ENCODE data around the gene RNASEH2B. TPM values are rescaled to one million over a fixed set of nuclear protein-coding genes. Genes with fewer than 3 reads are reported as not detected.

The RNASEH2B gene
- total RNA-seq, 1 experiment from 2014 or later: 60.2 TPM

DNA sequence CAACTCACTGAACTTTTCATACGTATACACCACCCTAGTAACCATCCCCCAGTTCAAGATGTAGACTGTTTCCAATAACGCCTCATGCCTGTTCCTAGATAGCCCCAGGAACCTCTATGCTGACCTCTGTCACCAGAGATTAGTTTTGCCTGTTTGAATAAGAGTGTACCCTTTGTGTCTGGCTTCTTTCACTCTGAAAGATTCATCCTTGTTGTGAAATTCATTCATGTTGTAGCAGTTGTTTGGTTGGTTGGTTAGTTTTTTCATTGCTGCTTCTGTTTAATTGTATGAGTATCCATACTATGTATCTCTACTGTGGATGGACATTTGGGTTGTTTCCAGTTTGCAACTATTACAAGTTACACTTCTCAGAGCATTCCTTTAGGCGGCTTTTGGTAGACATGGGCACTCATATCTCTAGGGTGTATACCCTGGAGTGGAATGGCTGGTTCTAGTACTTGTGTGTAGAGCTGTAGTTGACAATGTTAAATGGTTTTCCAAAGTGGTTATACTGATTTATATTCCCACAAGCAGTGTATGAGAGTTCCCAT lies 1.6 kb downstream of the RNASEH2B start:
- H3K4me3 Mint-ChIP-seq (ENCODE audit: unreplicated experiment): peak overlapping the region; percentile 82
- H3K4me1 ChIP-seq: peaks cover 13% of the 10 kb centered on the region
- no peaks in the 10 kb centered on the region for H3K27me3 Mint-ChIP-seq (ENCODE audit: insufficient read depth, unreplicated experiment)
- peak in 1 of 2 experiments; percentile 11 for DNase-seq
- no TSS peak for BruUV-seq (replicated peaks)
- no peaks in the 10 kb centered on the region for H3K36me3 ChIP-seq (ENCODE audit: control insufficient read depth, insufficient read depth, low read length)
- ChIA-PET POLR2A (no interaction called here), CTCF (interaction anchor here (1.2 to 1.7 kb wide), 4 partner anchors 95 to 935 kb away, joined by 3 to 9 read pairs (median 4); no protein-coding TSS in a partner anchor)
- H3K4me3 ChIP-seq (ENCODE audit: low read depth, low read length): peak overlapping the region; percentile 94
- TF ChIP-seq, protein P1, sequence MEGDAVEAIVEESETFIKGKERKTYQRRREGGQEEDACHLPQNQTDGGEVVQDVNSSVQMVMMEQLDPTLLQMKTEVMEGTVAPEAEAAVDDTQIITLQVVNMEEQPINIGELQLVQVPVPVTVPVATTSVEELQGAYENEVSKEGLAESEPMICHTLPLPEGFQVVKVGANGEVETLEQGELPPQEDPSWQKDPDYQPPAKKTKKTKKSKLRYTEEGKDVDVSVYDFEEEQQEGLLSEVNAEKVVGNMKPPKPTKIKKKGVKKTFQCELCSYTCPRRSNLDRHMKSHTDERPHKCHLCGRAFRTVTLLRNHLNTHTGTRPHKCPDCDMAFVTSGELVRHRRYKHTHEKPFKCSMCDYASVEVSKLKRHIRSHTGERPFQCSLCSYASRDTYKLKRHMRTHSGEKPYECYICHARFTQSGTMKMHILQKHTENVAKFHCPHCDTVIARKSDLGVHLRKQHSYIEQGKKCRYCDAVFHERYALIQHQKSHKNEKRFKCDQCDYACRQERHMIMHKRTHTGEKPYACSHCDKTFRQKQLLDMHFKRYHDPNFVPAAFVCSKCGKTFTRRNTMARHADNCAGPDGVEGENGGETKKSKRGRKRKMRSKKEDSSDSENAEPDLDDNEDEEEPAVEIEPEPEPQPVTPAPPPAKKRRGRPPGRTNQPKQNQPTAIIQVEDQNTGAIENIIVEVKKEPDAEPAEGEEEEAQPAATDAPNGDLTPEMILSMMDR (IDR thresholded peaks at IDR 0.05; ENCODE audit: insufficient read depth in 1 of 2, low read depth in 1 of 2, low read length in 1 of 2, severe bottlenecking in 1 of 2, unreplicated experiment in 1 of 2): no peak
- intact Hi-C loops (cut with micrococcal nuclease; ENCODE audit: unreplicated experiment): loop anchor here (5.0 to 10.0 kb wide), 2 partner anchors 379 to 526 kb away; no protein-coding TSS in a partner anchor
- H3K27me3 ChIP-seq (replicated peaks; ENCODE audit: control insufficient read depth, insufficient read depth, low read length): no peaks in the 10 kb centered on the region
- H3K27ac Mint-ChIP-seq (ENCODE audit: unreplicated experiment): peak overlapping the region; percentile 82
- H3K36me3 Mint-ChIP-seq (ENCODE audit: insufficient read depth, unreplicated experiment): no peaks in the 10 kb centered on the region
- H3K9me3 Mint-ChIP-seq (ENCODE audit: unreplicated experiment): no peaks in the 10 kb centered on the region
- peaks cover 25% of the 10 kb centered on the region for H3K4me1 Mint-ChIP-seq (ENCODE audit: low read depth, unreplicated experiment)
- H3K9me3 ChIP-seq: no peaks in the 10 kb centered on the region

- TF ChIP-seq, protein P1 (IDR thresholded peaks at IDR 0.05; ENCODE audit: insufficient read depth in 1 of 2, low read depth in 1 of 2, low read length in 1 of 2, severe bottlenecking in 1 of 2, unreplicated experiment in 1 of 2): peak; percentile 88 to 92
- Histone ChIP-seq H3K27me3 (replicated peaks; ENCODE audit: control insufficient read depth, insufficient read depth, low read length) (no peaks in the 10 kb centered on the region), H3K36me3 (ENCODE audit: control insufficient read depth, insufficient read depth, low read length) (no peaks in the 10 kb centered on the region), H3K4me1 (peaks cover 13% of the 10 kb centered on the region), H3K4me3 (ENCODE audit: low read depth, low read length) (no peak overlapping the region), H3K9me3 (no peaks in the 10 kb centered on the region)
- peak overlapping the region; percentile 55 for H3K4me3 Mint-ChIP-seq (ENCODE audit: unreplicated experiment)
- BruUV-seq (replicated peaks): no TSS peak
- intact Hi-C loops (cut with micrococcal nuclease; ENCODE audit: unreplicated experiment): loop anchor here (1.0 to 10.0 kb wide), 6 partner anchors 111 to 936 kb away; no protein-coding TSS in a partner anchor
- H3K4me1 Mint-ChIP-seq (ENCODE audit: low read depth, unreplicated experiment): peaks cover 25% of the 10 kb centered on the region
- no peaks in the 10 kb centered on the region for H3K36me3 Mint-ChIP-seq (ENCODE audit: insufficient read depth, unreplicated experiment)
- H3K9me3 Mint-ChIP-seq (ENCODE audit: unreplicated experiment): no peaks in the 10 kb centered on the region
- ChIA-PET POLR2A (interaction anchor here (0.5 to 1.0 kb wide), 2 partner anchors 831 to 915 kb away, joined by 3 read pairs; no protein-coding TSS in a partner anchor), CTCF (interaction anchor here (0.7 to 1.7 kb wide), 14 partner anchors 8 to 976 kb away, joined by 3 to 9 read pairs (median 4); partner anchors contain the start of gene SPRYD7)
- no peaks in the 10 kb centered on the region for H3K27me3 Mint-ChIP-seq (ENCODE audit: insufficient read depth, unreplicated experiment)
- peak overlapping the region; percentile 55 for H3K27ac Mint-ChIP-seq (ENCODE audit: unreplicated experiment)
- peak; percentile 87 to 89 for DNase-seq
These were observed 2.6 kb downstream of the RNASEH2B start for GRCh38 chr13:50911937-50912795.

DNA sequence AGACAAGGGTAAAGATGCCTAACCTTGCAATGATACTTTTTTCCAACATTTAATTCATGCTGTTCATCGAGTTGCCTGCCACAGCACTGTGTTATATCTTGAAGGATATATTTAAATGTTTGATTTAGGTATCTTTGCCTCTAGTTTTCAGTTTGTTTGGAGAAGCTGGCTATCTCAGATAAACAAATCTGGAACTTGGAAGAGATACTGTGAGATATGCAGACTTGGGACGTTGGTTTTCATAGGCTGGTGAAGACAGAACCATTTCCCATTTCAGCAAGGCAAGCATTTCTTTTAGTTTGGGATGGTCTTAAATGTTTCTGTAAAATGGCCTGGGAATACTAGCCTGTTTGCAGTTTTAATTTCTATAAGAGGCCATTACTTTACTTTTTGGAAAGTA lies 3.3 kb downstream of the RNASEH2B start:
- no peak for DNase-seq
- intact Hi-C loops (cut with micrococcal nuclease; ENCODE audit: unreplicated experiment): loop anchor here (1.0 to 10.0 kb wide), 6 partner anchors 112 to 937 kb away; no protein-coding TSS in a partner anchor
- Mint-ChIP-seq H3K9me3 (ENCODE audit: unreplicated experiment) (no peaks in the 10 kb centered on the region), H3K4me1 (ENCODE audit: low read depth, unreplicated experiment) (peaks cover 25% of the 10 kb centered on the region), H3K36me3 (ENCODE audit: insufficient read depth, unreplicated experiment) (no peaks in the 10 kb centered on the region), H3K27ac (ENCODE audit: unreplicated experiment) (no peak overlapping the region), H3K27me3 (ENCODE audit: insufficient read depth, unreplicated experiment) (no peaks in the 10 kb centered on the region), H3K4me3 (ENCODE audit: unreplicated experiment) (no peak overlapping the region)
- no peak overlapping the region for H3K4me3 ChIP-seq (ENCODE audit: low read depth, low read length)
- ChIA-PET CTCF (interaction anchor here (1.7 kb wide), 1 partner anchor 936 kb away, joined by 9 read pairs; no protein-coding TSS in a partner anchor), POLR2A (no interaction called here)
- H3K4me1 ChIP-seq: peaks cover 13% of the 10 kb centered on the region
- H3K9me3 ChIP-seq: no peaks in the 10 kb centered on the region
- TF ChIP-seq, protein P1 (IDR thresholded peaks at IDR 0.05; ENCODE audit: insufficient read depth in 1 of 2, low read depth in 1 of 2, low read length in 1 of 2, severe bottlenecking in 1 of 2, unreplicated experiment in 1 of 2): no peak
- H3K36me3 ChIP-seq (ENCODE audit: control insufficient read depth, insufficient read depth, low read length): no peaks in the 10 kb centered on the region
- no TSS peak for BruUV-seq (replicated peaks)
- H3K27me3 ChIP-seq (replicated peaks; ENCODE audit: control insufficient read depth, insufficient read depth, low read length): no peaks in the 10 kb centered on the region

All from Caco-2 (cell line).